Body of pancreas (tissue), 4 donors: ENCODE results near the gene SUPT3H.

ENCODE experiments used
- CTCF ChIP-seq, 7 experiments: fragments of 450-650 bp in 4 of 7; fragments of 200-600 bp in 3 of 7; sonication (generic) in 3 of 7; IDR thresholded peaks; one replicate each; pipeline ENCODE4 v1.5.1; 2016 to 2019; ENCODE audit warnings: antibody characterized with exemption in 7 of 7
- POLR2A ChIP-seq, 3 donors: fragments of 450-650 bp; IDR thresholded peaks; one replicate each; pipeline ENCODE4 v1.6.1; 2016; ENCODE audit warnings: antibody characterized with exemption in 3 of 3, mild to moderate bottlenecking in 2 of 3

- TF ChIP-seq CTCF (IDR thresholded peaks at IDR 0.05) (no peak), POLR2A (IDR thresholded peaks at IDR 0.05) (no peak)
Measured at GRCh38 chr6:45212976-45213375, 164.8 kb downstream of the SUPT3H start.
